ENCODE data around the gene ROBO1.

ROBO1 gene

GRCh38 chr3:79297245-79297960 lies 470.4 kb downstream of the ROBO1 start:
- no peak for DNase-seq

- DNase-seq = no peak
Measured at GRCh38 chr3:79286882-79287281, 480.9 kb downstream of the ROBO1 start.

GRCh38 chr3:79285871-79286270 lies 481.9 kb downstream of the ROBO1 start:
- DNase-seq = no peak

- no peak for DNase-seq
Measured at GRCh38 chr3:79285380-79285779, 482.4 kb downstream of the ROBO1 start.

GRCh38 chr3:79284781-79285180 lies 483.0 kb downstream of the ROBO1 start:
- no peak for DNase-seq

GRCh38 chr3:79278681-79279080 lies 489.1 kb downstream of the ROBO1 start:
- no peak for DNase-seq

- DNase-seq = no peak
Measured at GRCh38 chr3:79268422-79268821, 499.4 kb downstream of the ROBO1 start.

GRCh38 chr3:79264892-79265291 lies 502.9 kb downstream of the ROBO1 start:
- no peak for DNase-seq

- no peak for DNase-seq
Measured at GRCh38 chr3:79263423-79263822, 504.4 kb downstream of the ROBO1 start.

GRCh38 chr3:79258479-79258878 lies 509.3 kb downstream of the ROBO1 start:
- no peak for DNase-seq

- no peak for DNase-seq
Measured at GRCh38 chr3:79257791-79258190, 510.0 kb downstream of the ROBO1 start.

GRCh38 chr3:79255702-79256101 lies 512.1 kb downstream of the ROBO1 start:
- DNase-seq = no peak

GRCh38 chr3:79255292-79255691 lies 512.5 kb downstream of the ROBO1 start:
- no peak for DNase-seq

- no peak for DNase-seq
Measured at GRCh38 chr3:79253704-79254103, 514.1 kb downstream of the ROBO1 start.

- DNase-seq = no peak
Measured at GRCh38 chr3:79253271-79253670, 514.5 kb downstream of the ROBO1 start.

- no peak for DNase-seq
Measured at GRCh38 chr3:79250746-79251145, 517.1 kb downstream of the ROBO1 start.

GRCh38 chr3:79249701-79250100 lies 518.1 kb downstream of the ROBO1 start:
- no peak for DNase-seq

GRCh38 chr3:79247725-79248043 lies 520.1 kb downstream of the ROBO1 start:
- DNase-seq = no peak

GRCh38 chr3:79246875-79247724 lies 520.7 kb downstream of the ROBO1 start:
- DNase-seq = no peak

GRCh38 chr3:79245284-79246138 lies 522.3 kb downstream of the ROBO1 start:
- DNase-seq = no peak

- DNase-seq = no peak
Measured at GRCh38 chr3:79236496-79236895, 531.3 kb downstream of the ROBO1 start.

- no peak for DNase-seq
Measured at GRCh38 chr3:79233431-79234060, 534.3 kb downstream of the ROBO1 start.

- DNase-seq = no peak
Measured at GRCh38 chr3:79230266-79230665, 537.5 kb downstream of the ROBO1 start.
